Frontal cortex (tissue), 4 donors: ENCODE results near the gene PLXND1. TPM values are rescaled to one million over a fixed set of nuclear protein-coding genes. Genes with fewer than 3 reads are reported as not detected.
"Not testable (repeated sequence)": the region's sequence is repeated elsewhere in the genome, so short reads cannot be mapped to it uniquely, and the experiment has no call there.

Source experiments
- DNase-seq, 2 donors: peaks; one replicate each; pipeline ENCODE4 v3.0.0; 2012; ENCODE audit warnings: low spot score in 2 of 2
- FAIRE-seq: peaks from 2 replicates; lab custom pipeline; 2012; peaks lifted over from hg19 to GRCh38; lab: Jason Lieb, UNC
- total RNA-seq: library from RNA; depleted of rRNA; stranded (reverse); fragments of >200 nt; gene quantifications from one replicate; pipeline ENCODE4 v1.2.3, GENCODE V29; 2014
- donor health status: control.
- donor health status: control.
- donor health status: control.

The PLXND1 gene
- total RNA-seq: 16.7 TPM

GRCh38 chr3:129606636-129607390 lies at the start of gene PLXND1:
Gene PLXND1, minus strand, starts transcription at chr3:129606676. Its CDS starts 37 bp downstream, at chr3:129606639.
- FAIRE-seq: no peak
- DNase-seq: peak; percentile 93 to 95

GRCh38 chr3:129655291-129655700 lies 48.8 kb upstream of the PLXND1 start:
- no peak for DNase-seq
- FAIRE-seq: no peak

GRCh38 chr3:129654131-129654530 lies 47.7 kb upstream of the PLXND1 start:
- no peak for DNase-seq
- no peak for FAIRE-seq

- FAIRE-seq (no peak), DNase-seq (no peak)
Observed at GRCh38 chr3:129653019-129653418, 46.5 kb upstream of the PLXND1 start.

- FAIRE-seq: no peak
- DNase-seq: no peak
Observed at GRCh38 chr3:129651435-129652202, 45.1 kb upstream of the PLXND1 start.

- FAIRE-seq (peak; percentile 50), DNase-seq (peak; percentile 22 to 44)
Observed at GRCh38 chr3:129650256-129650872, 43.9 kb upstream of the PLXND1 start.

GRCh38 chr3:129648391-129648790 lies 41.9 kb upstream of the PLXND1 start:
- FAIRE-seq (no peak), DNase-seq (no peak)

- FAIRE-seq (no peak), DNase-seq (no peak)
Observed at GRCh38 chr3:129645286-129645685, 38.8 kb upstream of the PLXND1 start.

- no peak for FAIRE-seq
- DNase-seq: no peak
Observed at GRCh38 chr3:129644836-129645235, 38.4 kb upstream of the PLXND1 start.

GRCh38 chr3:129641567-129642260 lies 35.2 kb upstream of the PLXND1 start:
- not testable (repeated sequence) for FAIRE-seq, DNase-seq

GRCh38 chr3:129640985-129641384 lies 34.5 kb upstream of the PLXND1 start:
- FAIRE-seq, DNase-seq: not testable (repeated sequence)

GRCh38 chr3:129638481-129638880 lies 32.0 kb upstream of the PLXND1 start:
- no peak for DNase-seq
- FAIRE-seq: no peak

- DNase-seq (no peak), FAIRE-seq (no peak)
Observed at GRCh38 chr3:129636082-129636481, 29.6 kb upstream of the PLXND1 start.

GRCh38 chr3:129635656-129636055 lies 29.2 kb upstream of the PLXND1 start:
- FAIRE-seq (no peak), DNase-seq (no peak)

- no peak for FAIRE-seq
Observed at GRCh38 chr3:129633751-129634481, 27.4 kb upstream of the PLXND1 start.

GRCh38 chr3:129632977-129633376 lies 26.5 kb upstream of the PLXND1 start:
- DNase-seq (no peak), FAIRE-seq (no peak)

More at GRCh38 chr3:129633751-129634481, 27.4 kb upstream of the PLXND1 start:
- no peak for DNase-seq

- DNase-seq (no peak), FAIRE-seq (no peak)
Observed at GRCh38 chr3:129632556-129632955, 26.1 kb upstream of the PLXND1 start.

GRCh38 chr3:129632056-129632455 lies 25.6 kb upstream of the PLXND1 start:
- FAIRE-seq (no peak), DNase-seq (no peak)

- DNase-seq (no peak), FAIRE-seq (no peak)
Observed at GRCh38 chr3:129629011-129629410, 22.5 kb upstream of the PLXND1 start.

- DNase-seq: no peak
- FAIRE-seq: no peak
Observed at GRCh38 chr3:129628169-129628522, 21.7 kb upstream of the PLXND1 start.
